Astrocyte of the spinal cord (primary cell): ENCODE results near the gene SH3PXD2B.

Source experiments
- DNase-seq: peaks from one replicate; pipeline ENCODE4 v3.0.0; 2011; ENCODE audit warnings: low read depth, low spot score
- H3K4me3 ChIP-seq: 2 replicates; pipeline ENCODE4 v1.5.1; 2011; ENCODE audit warnings: low read depth, mild to moderate bottlenecking, low read length, moderate library complexity
- in situ Hi-C: cut with HindIII; loops from 2 replicates; pipeline ENCODE4 v1.10.0; 2017; ENCODE audit warnings: low sequenced_read_pairs
- TF ChIP-seq, protein P1 (sequence below): IDR thresholded peaks from 2 replicates; pipeline ENCODE4 v1.5.1; 2012; ENCODE audit warnings: low read depth, mild to moderate bottlenecking, low read length, inconsistent platforms

SH3PXD2B gene

DNA sequence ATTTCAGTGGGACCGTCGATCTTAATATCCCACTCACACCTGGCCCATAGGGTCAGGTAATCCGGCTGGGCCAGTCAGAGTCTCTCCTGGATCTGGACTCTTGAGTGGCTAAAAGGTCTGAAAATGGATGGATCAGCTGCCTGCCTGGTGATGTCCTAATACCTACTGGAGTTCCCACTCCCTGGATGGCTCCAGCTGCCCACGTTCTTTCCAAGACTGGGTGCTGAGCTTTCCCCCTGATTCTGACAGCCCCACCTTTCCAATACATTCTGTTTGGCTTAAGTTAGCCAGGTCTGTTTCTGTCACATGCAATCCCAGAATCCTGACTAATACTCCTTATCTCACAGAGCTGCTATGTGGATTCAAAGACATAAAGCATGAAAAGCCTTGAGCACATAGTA lies 10.2 kb downstream of the SH3PXD2B start:
- TF ChIP-seq, protein P1, sequence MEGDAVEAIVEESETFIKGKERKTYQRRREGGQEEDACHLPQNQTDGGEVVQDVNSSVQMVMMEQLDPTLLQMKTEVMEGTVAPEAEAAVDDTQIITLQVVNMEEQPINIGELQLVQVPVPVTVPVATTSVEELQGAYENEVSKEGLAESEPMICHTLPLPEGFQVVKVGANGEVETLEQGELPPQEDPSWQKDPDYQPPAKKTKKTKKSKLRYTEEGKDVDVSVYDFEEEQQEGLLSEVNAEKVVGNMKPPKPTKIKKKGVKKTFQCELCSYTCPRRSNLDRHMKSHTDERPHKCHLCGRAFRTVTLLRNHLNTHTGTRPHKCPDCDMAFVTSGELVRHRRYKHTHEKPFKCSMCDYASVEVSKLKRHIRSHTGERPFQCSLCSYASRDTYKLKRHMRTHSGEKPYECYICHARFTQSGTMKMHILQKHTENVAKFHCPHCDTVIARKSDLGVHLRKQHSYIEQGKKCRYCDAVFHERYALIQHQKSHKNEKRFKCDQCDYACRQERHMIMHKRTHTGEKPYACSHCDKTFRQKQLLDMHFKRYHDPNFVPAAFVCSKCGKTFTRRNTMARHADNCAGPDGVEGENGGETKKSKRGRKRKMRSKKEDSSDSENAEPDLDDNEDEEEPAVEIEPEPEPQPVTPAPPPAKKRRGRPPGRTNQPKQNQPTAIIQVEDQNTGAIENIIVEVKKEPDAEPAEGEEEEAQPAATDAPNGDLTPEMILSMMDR = no peak
- in situ Hi-C loops = no loop called here
- peak; percentile 57 for DNase-seq
- no peak overlapping the region for H3K4me3 ChIP-seq

DNA sequence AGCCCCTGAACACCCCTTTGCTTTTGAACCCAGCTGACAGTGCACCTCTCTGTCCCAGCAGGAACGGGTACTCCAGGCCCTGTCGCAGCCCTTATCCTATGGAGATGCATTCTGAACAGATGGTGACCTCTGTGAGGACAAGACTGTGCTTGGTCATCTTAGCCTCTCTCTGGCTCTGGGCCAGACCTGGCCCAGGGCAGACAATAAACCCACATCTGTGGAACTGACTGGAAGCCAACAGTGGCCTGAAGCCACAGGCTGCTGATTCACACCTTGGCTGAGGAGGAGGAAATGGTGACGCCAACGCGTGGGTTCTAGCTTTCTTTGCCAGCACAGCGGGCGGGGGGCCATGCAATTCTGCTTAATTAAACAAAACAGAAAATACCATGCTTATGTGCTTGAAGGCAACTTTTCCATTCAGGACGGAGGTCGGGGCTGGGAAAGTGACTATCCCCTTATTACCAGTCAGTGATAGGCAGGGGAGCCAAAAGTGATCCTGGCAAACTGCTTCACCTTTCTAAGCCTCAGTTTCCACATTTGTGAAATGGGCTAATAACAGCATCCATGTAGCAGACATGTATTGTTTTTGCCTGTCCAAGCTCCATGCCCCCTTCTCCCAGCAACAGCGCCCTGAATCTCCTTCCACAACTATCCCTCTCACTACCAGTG lies 10.8 kb downstream of the SH3PXD2B start:
- in situ Hi-C loops = no loop called here
- DNase-seq = peak; percentile 98

DNA sequence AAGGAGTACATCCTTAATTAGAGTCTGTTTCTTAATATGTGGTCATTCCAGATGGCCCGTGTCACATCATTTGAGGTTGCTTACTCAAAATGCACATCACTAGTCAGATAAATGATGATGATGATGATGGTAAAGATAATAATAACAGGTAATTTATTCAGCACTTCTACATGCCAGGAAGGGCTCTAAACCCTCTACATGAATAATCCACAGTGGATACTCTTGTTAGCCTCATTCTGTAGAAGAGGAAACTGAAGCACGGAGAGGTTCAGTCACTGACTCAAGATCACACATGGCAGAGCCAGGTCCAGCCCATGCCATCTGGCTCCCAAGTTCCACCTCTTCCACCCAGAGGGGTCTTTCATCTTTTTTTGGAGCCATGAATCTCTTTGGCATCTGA lies 11.7 kb downstream of the SH3PXD2B start:
- TF ChIP-seq, protein P1 = no peak
- in situ Hi-C loops = no loop called here
- H3K4me3 ChIP-seq = no peak overlapping the region
- DNase-seq = no peak

More for the DNA sequence above, 10.8 kb downstream of the SH3PXD2B start:
- H3K4me3 ChIP-seq = no peak overlapping the region
- TF ChIP-seq, protein P1 = no peak

DNA sequence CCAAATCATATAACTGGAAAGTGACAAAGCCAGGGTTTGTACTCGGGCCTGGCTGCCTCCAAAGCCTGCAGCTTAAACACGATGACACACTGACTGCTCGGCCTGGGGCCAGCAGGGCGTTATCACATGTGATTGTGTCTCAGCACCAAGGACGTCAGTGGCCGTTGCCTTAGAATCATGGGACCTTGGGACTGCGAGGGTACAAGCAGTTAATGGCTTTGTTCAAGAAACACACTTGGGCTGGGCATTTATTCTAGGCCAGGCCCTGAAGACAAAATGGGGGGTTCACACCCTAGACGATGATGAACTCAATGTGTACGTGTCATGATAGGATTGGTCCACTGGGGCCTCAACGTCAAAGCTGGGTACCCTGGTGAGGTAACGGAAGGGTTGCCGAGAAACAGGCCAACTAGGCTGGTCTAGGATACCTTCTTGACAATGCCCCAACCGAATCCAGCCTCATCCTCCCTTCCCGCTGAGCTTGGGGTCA lies 13.0 kb downstream of the SH3PXD2B start:
- in situ Hi-C loops = no loop called here
- TF ChIP-seq, protein P1 = no peak
- DNase-seq = no peak
- no peak overlapping the region for H3K4me3 ChIP-seq

DNA sequence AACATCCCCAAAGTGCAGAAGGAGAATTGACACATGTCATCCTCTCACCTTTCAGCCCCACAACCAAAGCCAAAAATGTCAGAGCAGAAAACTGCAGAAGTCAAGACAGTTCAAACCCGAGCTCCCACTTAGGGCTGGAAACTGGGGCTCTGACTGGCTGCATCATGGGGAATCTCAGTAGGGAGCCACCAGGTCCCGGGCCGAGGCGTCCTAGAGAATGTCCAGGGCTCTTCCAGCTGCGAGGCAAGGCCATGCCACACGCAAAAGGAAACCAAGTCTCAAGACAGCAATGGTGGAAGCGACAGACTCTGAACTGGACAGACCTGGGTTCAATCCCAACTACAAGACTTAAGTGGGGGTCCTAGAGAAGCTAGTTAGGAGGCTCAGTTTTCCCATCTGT lies 13.8 kb downstream of the SH3PXD2B start:
- no peak overlapping the region for H3K4me3 ChIP-seq
- no peak for DNase-seq
- TF ChIP-seq, protein P1 = no peak
- in situ Hi-C loops = no loop called here

DNA sequence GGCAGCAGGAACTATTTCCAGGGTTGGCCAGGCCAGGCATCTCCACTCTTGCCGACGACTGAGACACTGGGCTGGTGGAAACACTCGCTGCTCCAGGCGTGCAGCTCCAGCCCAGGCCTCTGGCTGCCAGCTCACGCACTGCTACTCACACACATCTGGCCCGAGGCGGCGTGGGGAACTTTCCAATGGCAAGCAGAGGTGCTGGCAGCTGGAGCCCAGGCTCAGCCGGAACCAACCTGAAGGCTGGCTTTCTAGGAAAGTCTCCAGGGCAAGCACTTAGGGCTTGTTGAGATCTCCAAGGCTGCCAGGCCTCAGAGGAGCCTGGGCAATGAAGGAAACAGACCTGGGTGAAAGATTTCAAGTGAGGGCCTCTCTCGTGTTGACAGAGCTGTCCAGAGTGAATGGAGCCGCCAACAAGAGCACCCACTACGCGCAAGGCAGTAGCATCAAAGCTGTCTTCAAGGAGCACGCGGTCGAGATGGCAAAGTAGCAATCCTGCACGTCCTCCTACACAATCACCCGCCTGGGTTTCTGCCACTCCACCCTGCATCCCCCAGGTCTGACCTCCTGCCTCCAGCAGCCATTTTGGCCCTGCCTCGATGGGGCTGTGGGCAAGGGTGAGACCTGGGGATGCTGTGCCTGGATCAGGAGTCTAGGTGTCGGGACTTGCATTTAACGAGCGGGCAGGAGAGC lies 14.4 kb downstream of the SH3PXD2B start:
- TF ChIP-seq, protein P1 = no peak
- no peak for DNase-seq
- in situ Hi-C loops = no loop called here
- no peak overlapping the region for H3K4me3 ChIP-seq
